Measurements from ENCODE around the gene RASGRP4.
"Not testable (repeated sequence)": the region's sequence is repeated elsewhere in the genome, so short reads cannot be mapped to it uniquely, and the experiment has no call there.

Gene RASGRP4

DNA sequence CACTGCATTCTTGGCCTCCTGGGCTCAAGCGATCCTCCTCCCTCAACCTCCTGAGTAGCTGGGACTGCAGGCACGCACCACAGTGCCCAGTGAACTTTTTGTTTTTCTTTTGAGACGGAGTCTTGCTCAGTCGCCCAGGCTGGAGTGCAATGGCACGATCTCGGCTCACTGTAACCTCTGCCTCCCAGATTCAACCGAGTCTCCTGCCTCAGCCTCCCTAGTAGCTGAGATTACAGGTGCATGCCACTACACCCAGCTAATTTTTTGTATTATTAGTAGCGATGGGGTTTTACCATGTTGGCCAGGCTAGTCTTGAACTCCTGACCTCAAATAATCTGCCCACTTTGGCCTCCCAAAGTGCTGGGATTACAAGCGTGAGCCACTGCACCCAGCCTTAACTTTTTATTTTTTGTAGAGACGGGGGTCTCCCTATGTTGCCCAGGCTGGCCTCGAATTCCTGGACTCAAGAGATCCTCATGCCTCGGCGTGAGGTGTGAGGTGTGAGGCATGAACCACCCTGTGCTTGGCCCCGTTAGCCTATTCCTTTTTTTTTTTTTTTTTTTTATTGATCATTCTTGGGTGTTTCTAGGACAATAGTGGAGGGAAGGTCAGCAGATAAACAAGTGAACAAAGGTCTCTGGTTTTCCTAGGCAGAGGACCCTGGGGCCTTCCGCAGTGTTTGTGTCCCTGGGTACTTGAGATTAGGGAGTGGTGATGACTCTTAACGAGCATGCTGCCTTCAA, 62.9 kb downstream of the RASGRP4 start:
- not testable (repeated sequence) for DNase-seq

- DNase-seq = peak; percentile 65
Measured at GRCh38 chr19:38362076-38362945, 63.7 kb downstream of the RASGRP4 start.

DNA sequence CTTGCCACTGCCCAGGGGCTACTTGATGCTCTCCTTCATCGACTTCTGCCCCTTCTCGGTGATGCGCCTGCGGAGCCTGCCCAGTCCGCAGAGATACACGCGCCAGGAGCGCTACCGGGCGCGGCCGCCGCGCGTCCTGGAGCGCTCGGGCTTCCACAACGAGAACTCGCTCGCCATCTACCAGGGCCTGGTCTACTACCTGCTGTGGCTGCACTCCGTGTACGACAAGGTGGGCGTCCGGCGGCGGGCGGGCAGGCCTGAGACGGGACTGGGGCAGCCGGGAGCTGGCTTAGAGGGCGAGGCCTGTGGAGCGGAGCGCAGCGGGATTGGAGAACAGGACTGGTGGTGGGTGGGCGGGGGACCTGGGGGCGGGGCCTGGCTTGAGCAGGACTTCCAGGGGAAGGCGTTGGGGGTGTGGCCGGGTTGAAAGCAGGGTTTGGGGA, 64.4 kb downstream of the RASGRP4 start:
- DNase-seq = peak; percentile 81

- no peak for DNase-seq
Measured at GRCh38 chr19:38360839-38361631, 65.0 kb downstream of the RASGRP4 start.

DNA sequence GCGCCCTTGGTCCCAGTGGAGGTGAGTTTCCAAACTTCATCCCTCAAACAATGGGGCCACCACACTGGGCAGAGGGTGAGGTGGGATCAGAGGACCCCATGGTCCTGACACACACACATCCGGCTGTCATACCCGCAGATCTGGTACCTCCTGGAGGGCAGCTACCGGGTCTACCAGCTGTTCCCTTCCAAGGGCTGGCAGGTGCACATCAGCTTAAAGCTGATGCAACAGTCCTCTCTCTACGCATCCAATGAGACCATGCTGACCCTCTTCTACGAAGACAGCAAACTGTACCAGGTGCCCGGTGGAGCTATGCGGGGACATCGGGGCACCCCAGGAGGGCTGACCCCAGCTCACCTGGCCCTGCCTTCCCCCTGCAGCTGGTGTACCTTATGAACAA, 65.7 kb downstream of the RASGRP4 start:
- no peak for DNase-seq

DNA sequence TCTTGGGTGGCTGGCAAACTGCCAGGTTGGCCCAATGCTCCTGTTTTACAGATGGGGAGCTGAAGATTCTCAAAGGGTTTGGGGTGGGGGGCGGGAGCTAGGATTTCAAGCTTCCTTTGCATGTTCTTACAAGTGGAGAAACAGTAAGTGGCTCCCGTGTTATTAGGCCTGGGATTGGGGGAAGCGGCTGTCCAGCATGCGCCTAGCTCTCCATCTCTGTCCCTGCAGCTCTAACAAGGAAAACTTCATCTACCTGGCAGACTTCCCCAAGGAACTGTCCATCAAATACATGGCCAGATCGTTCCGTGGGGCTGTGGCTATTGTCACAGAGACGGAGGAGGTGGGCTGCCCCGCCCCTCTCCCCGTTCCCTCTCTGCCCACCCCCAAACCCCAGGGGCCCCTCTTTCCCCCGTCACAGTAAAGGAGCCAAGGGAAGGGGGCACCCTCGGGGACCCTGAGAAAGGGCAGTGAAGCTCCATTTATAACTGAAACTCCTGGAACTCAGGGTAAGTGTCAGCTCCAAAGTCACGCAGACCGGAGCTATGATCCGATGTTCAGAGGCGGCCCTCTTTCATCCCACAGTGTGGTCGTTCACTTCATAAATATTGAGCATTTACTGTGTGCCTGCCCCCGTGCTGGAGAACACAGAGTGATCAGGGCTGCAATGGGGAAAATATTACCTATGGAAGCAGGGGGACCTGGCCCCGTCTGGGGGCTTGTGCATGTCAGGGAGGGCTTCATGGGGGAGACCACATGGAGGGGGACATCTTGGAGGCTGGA, 66.6 kb downstream of the RASGRP4 start:
- no peak for DNase-seq

All from NCI-H1048 (cell line).